ENCODE measurements around the gene SOWAHB. TPM values are rescaled to one million over a fixed set of nuclear protein-coding genes. Genes with fewer than 3 reads are reported as not detected.
"Not testable (repeated sequence)": the region's sequence is repeated elsewhere in the genome, so short reads cannot be mapped to it uniquely, and the experiment has no call there.

The SOWAHB gene
- total RNA-seq, 3 donors from 2014 or later (not counting 1 experiment from before 2014, with no cell fraction given), result not detected

GRCh38 chr4:76882630-76883029, 15.3 kb downstream of the SOWAHB start:
- no peak for ATAC-seq
- WGBS (ENCODE audit: insufficient coverage), result 85% methylated on average over 2 of the region's 2 CpGs
- no peak overlapping the region for H3K27ac ChIP-seq (ENCODE audit: low read length)
- H3K4me3 Mint-ChIP-seq, result no peak overlapping the region
- H3K27ac Mint-ChIP-seq, result no peak overlapping the region
- peaks cover 15 to 37% of the 10 kb centered on the region in 2 donors for H3K27me3 Mint-ChIP-seq (ENCODE audit: low read depth in 2 of 2)
- no peaks in the 10 kb centered on the region for H3K27me3 ChIP-seq (ENCODE audit: control insufficient read depth, insufficient read depth, low read length)
- no peaks in the 10 kb centered on the region for H3K36me3 ChIP-seq (ENCODE audit: control insufficient read depth, insufficient read depth, low read length)
- no peaks in the 10 kb centered on the region for H3K36me3 Mint-ChIP-seq
- no peaks in the 10 kb centered on the region for H3K9me3 ChIP-seq (ENCODE audit: control insufficient read depth, insufficient read depth, low read length)
- TF ChIP-seq CTCF (IDR thresholded peaks at IDR 0.05), result no peak
- H3K4me1 Mint-ChIP-seq, result no peaks in the 10 kb centered on the region
- no peak for DNase-seq
- H3K4me1 ChIP-seq (ENCODE audit: control insufficient read depth, insufficient read depth, low read length), result no peaks in the 10 kb centered on the region
- intact Hi-C loops (cut with micrococcal nuclease), result no loop called here
- H3K4me3 ChIP-seq (ENCODE audit: low read length), result no peak overlapping the region
- H3K9me3 Mint-ChIP-seq, result no peaks in the 10 kb centered on the region

- no peak overlapping the region for H3K4me3 Mint-ChIP-seq
- Histone ChIP-seq H3K27ac (ENCODE audit: low read length) (no peak overlapping the region), H3K4me1 (ENCODE audit: control insufficient read depth, insufficient read depth, low read length) (no peaks in the 10 kb centered on the region), H3K4me3 (ENCODE audit: low read length) (no peak overlapping the region), H3K9me3 (ENCODE audit: control insufficient read depth, insufficient read depth, low read length) (no peaks in the 10 kb centered on the region), H3K36me3 (ENCODE audit: control insufficient read depth, insufficient read depth, low read length) (no peaks in the 10 kb centered on the region), H3K27me3 (ENCODE audit: control insufficient read depth, insufficient read depth, low read length) (no peaks in the 10 kb centered on the region)
- WGBS (ENCODE audit: insufficient coverage), result 25% methylated on average over 1 of the region's 1 CpG
- DNase-seq (no peak), ATAC-seq (no peak)
- intact Hi-C loops (cut with micrococcal nuclease), result no loop called here
- no peaks in the 10 kb centered on the region for H3K9me3 Mint-ChIP-seq
- TF ChIP-seq CTCF (IDR thresholded peaks at IDR 0.05), result no peak
- H3K27me3 Mint-ChIP-seq (ENCODE audit: low read depth in 2 of 2), result peaks cover 21 to 45% of the 10 kb centered on the region in 2 donors
- H3K36me3 Mint-ChIP-seq, result no peaks in the 10 kb centered on the region
- H3K27ac Mint-ChIP-seq, result no peak overlapping the region
- H3K4me1 Mint-ChIP-seq, result no peaks in the 10 kb centered on the region
Observed at GRCh38 chr4:76881375-76881774, 16.6 kb downstream of the SOWAHB start.

- H3K9me3 Mint-ChIP-seq, result no peaks in the 10 kb centered on the region
- Histone ChIP-seq H3K9me3 (ENCODE audit: control insufficient read depth, insufficient read depth, low read length) (no peaks in the 10 kb centered on the region), H3K36me3 (ENCODE audit: control insufficient read depth, insufficient read depth, low read length) (no peaks in the 10 kb centered on the region), H3K4me1 (ENCODE audit: control insufficient read depth, insufficient read depth, low read length) (no peaks in the 10 kb centered on the region), H3K27ac (ENCODE audit: low read length) (no peak overlapping the region), H3K27me3 (ENCODE audit: control insufficient read depth, insufficient read depth, low read length) (no peaks in the 10 kb centered on the region), H3K4me3 (ENCODE audit: low read length) (no peak overlapping the region)
- WGBS (ENCODE audit: insufficient coverage), result 85% methylated on average over 3 of the region's 3 CpGs
- no peak overlapping the region for H3K4me3 Mint-ChIP-seq
- intact Hi-C loops (cut with micrococcal nuclease), result no loop called here
- no peaks in the 10 kb centered on the region for H3K4me1 Mint-ChIP-seq
- H3K27ac Mint-ChIP-seq, result no peak overlapping the region
- no peak for TF ChIP-seq CTCF (IDR thresholded peaks at IDR 0.05)
- H3K36me3 Mint-ChIP-seq, result no peaks in the 10 kb centered on the region
- peaks cover 21 to 45% of the 10 kb centered on the region in 2 donors for H3K27me3 Mint-ChIP-seq (ENCODE audit: low read depth in 2 of 2)
- no peak for DNase-seq
- no peak for ATAC-seq
Observed at GRCh38 chr4:76879731-76880364, 18.1 kb downstream of the SOWAHB start.

- H3K36me3 Mint-ChIP-seq; H3K27me3 ChIP-seq (ENCODE audit: control insufficient read depth, insufficient read depth, low read length); ATAC-seq; H3K27ac Mint-ChIP-seq; H3K36me3 ChIP-seq (ENCODE audit: control insufficient read depth, insufficient read depth, low read length); H3K4me3 Mint-ChIP-seq; H3K4me1 ChIP-seq (ENCODE audit: control insufficient read depth, insufficient read depth, low read length); H3K4me1 Mint-ChIP-seq; H3K9me3 Mint-ChIP-seq; H3K27ac ChIP-seq (ENCODE audit: low read length); intact Hi-C loops (cut with micrococcal nuclease); H3K9me3 ChIP-seq (ENCODE audit: control insufficient read depth, insufficient read depth, low read length); H3K4me3 ChIP-seq (ENCODE audit: low read length); DNase-seq: not testable (repeated sequence)
- WGBS (ENCODE audit: insufficient coverage), result 96% methylated on average over 3 of the region's 3 CpGs
- H3K27me3 Mint-ChIP-seq (ENCODE audit: low read depth in 2 of 2), result peaks cover 21 to 39% of the 10 kb centered on the region in 2 donors
Observed at GRCh38 chr4:76878641-76879165, 19.2 kb downstream of the SOWAHB start.

Measured in natural killer cell (primary cell).